Measurements from ENCODE around the gene TTLL10.

DNA sequence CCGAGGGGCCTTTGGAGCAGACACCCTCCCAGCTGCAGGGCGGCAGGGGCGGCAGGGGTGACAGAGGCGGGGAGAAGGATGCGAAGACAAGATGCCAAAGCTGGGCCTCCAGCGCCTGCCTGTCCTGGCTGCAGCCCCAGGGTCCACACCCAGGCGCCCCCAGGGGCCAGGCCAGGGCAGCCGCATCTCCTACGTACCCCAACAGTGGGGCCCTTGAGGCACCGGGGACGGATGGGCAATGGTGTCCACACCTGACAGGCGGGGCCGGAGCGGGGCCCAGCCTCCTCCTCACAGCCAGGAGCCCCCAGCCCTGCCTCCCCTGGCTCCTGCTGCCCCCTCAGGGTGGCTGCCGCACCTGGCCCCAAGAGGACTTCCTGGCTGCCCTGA lies 65.5 kb downstream of the TTLL10 start:
- TF ChIP-seq CTCF (IDR thresholded peaks at IDR 0.05; ENCODE audit: insufficient read depth, low read length, poor library complexity, severe bottlenecking), result no peak
- TF ChIP-seq EZH2phosphoT487 (conservative IDR thresholded peaks at IDR 0.05; ENCODE audit: low read length), result no peak
